Measurements from ENCODE around the gene SCT.
"Not testable (repeated sequence)": the region's sequence is repeated elsewhere in the genome, so short reads cannot be mapped to it uniquely, and the experiment has no call there.

The SCT gene

GRCh38 chr11:626475-627307 is at the start of gene SCT:
SCT (minus strand) TSS chr11:627181; CDS start chr11:627143, 38 bp downstream.
- no peak for DNase-seq

- DNase-seq: no peak
These were observed 47.4 kb upstream of the SCT start for GRCh38 chr11:674406-674805.

- no peak for DNase-seq
These were observed 46.9 kb upstream of the SCT start for GRCh38 chr11:673866-674265.

- peak; percentile 38 for DNase-seq
These were observed 38.8 kb upstream of the SCT start for GRCh38 chr11:665704-666281.

- DNase-seq: peak; percentile 20
These were observed 38.2 kb upstream of the SCT start for GRCh38 chr11:665062-665703.

- peak; percentile 54 for DNase-seq
These were observed 35.8 kb upstream of the SCT start for GRCh38 chr11:662689-663274.

GRCh38 chr11:660681-661444 is 33.9 kb upstream of the SCT start:
- no peak for DNase-seq

GRCh38 chr11:660281-660680 is 33.3 kb upstream of the SCT start:
- no peak for DNase-seq

GRCh38 chr11:659532-660085 is 32.6 kb upstream of the SCT start:
- DNase-seq: no peak

- DNase-seq: no peak
These were observed 30.7 kb upstream of the SCT start for GRCh38 chr11:657691-658126.

- no peak for DNase-seq
These were observed 29.9 kb upstream of the SCT start for GRCh38 chr11:656866-657265.

GRCh38 chr11:656426-656825 is 29.4 kb upstream of the SCT start:
- DNase-seq: no peak

- DNase-seq: no peak
These were observed 28.2 kb upstream of the SCT start for GRCh38 chr11:655036-655726.

GRCh38 chr11:654444-654843 is 27.5 kb upstream of the SCT start:
- DNase-seq: not testable (repeated sequence)

GRCh38 chr11:653837-654236 is 26.9 kb upstream of the SCT start:
- no peak for DNase-seq

- DNase-seq: not testable (repeated sequence)
These were observed 26.2 kb upstream of the SCT start for GRCh38 chr11:653136-653535.

GRCh38 chr11:650482-650881 is 23.5 kb upstream of the SCT start:
- peak; percentile 34 for DNase-seq

GRCh38 chr11:647672-648158 is 20.7 kb upstream of the SCT start:
- not testable (repeated sequence) for DNase-seq

GRCh38 chr11:646214-646613 is 19.2 kb upstream of the SCT start:
- no peak for DNase-seq

- DNase-seq: no peak
These were observed 18.6 kb upstream of the SCT start for GRCh38 chr11:645536-645935.

- no peak for DNase-seq
These were observed 17.1 kb upstream of the SCT start for GRCh38 chr11:643849-644738.

Data from HCEC 1CT (cell line).